WERI-Rb-1 (cell line): ENCODE data around the gene PNMA1.

ENCODE experiments used
- DNase-seq: peaks from one replicate; pipeline ENCODE4 v3.0.0-alpha.2; 2020
- H3K27ac ChIP-seq: fragments of 250-450 bp; sonication (Bioruptor Pico); 2 replicates; pipeline ENCODE4 v1.5.1; 2020; ENCODE audit warnings: mild to moderate bottlenecking, moderate library complexity
- H3K27me3 ChIP-seq: fragments of 250-450 bp; sonication (Bioruptor Pico); 2 replicates; pipeline ENCODE4 v1.5.1; 2021; ENCODE audit warnings: mild to moderate bottlenecking, low read depth, moderate library complexity; ENCODE audit not compliant: insufficient read depth, severe bottlenecking
- H3K36me3 ChIP-seq: fragments of 250-450 bp; sonication (Bioruptor Pico); 2 replicates; pipeline ENCODE4 v1.5.1; 2020; ENCODE audit warnings: mild to moderate bottlenecking, moderate library complexity
- H3K4me3 ChIP-seq: 2 replicates; pipeline ENCODE4 v1.5.1; 2011; ENCODE audit warnings: low read depth, mild to moderate bottlenecking, control low read depth, low read length
- H3K9me3 ChIP-seq: fragments of 250-450 bp; sonication (Bioruptor Pico); 2 replicates; pipeline ENCODE4 v1.5.1; 2021; ENCODE audit warnings: mild to moderate bottlenecking, moderate library complexity; ENCODE audit not compliant: severe bottlenecking
- TF ChIP-seq, protein P1 (sequence below): IDR thresholded peaks from 2 replicates; pipeline ENCODE4 v1.5.1; 2011; ENCODE audit warnings: low read depth, mild to moderate bottlenecking, control low read depth, inconsistent platforms, low read length

PNMA1 gene

DNA sequence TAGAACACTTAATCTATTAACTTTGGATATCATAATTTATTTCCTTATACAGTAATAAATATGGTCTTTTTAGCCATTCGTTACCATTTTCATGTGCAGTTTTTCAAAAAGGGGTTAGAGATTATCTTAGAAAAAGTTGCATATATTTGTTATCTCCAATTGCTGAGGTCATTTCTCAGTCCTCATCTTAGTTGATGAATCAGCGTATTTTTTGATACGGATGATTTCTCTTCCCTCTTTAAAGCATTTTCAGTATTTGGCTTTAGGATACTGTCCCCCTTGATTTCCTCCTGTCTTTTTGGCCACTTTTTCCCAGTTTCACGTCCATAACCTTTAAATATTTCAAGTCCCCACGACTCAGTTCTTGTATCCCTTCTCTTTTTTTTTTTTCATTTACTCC lies 47.6 kb downstream of the PNMA1 start:
- Histone ChIP-seq H3K36me3 (no peaks in the 10 kb centered on the region), H3K9me3 (no peaks in the 10 kb centered on the region), H3K27me3 (no peaks in the 10 kb centered on the region), H3K4me3 (no peak overlapping the region), H3K27ac (no peak overlapping the region)
- DNase-seq = no peak
- TF ChIP-seq, protein P1, sequence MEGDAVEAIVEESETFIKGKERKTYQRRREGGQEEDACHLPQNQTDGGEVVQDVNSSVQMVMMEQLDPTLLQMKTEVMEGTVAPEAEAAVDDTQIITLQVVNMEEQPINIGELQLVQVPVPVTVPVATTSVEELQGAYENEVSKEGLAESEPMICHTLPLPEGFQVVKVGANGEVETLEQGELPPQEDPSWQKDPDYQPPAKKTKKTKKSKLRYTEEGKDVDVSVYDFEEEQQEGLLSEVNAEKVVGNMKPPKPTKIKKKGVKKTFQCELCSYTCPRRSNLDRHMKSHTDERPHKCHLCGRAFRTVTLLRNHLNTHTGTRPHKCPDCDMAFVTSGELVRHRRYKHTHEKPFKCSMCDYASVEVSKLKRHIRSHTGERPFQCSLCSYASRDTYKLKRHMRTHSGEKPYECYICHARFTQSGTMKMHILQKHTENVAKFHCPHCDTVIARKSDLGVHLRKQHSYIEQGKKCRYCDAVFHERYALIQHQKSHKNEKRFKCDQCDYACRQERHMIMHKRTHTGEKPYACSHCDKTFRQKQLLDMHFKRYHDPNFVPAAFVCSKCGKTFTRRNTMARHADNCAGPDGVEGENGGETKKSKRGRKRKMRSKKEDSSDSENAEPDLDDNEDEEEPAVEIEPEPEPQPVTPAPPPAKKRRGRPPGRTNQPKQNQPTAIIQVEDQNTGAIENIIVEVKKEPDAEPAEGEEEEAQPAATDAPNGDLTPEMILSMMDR = no peak

DNA sequence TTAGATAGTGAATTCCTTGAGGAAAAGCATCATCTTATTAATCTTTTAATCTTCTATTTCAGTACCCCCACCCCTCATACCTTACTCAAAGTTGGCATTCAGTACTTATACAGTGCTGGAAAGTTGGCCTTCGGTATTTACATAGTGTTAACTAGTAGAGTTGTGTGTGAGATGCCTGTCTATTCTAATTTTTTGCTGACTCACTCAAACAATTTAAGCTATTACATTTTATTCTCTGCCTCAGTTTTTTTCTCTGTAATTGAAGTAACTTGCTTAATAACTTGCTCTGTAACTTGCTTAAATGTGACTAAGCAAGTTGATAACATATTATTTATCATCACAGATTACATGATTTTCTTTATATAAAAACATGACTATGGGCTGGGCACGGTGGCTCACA lies 49.1 kb downstream of the PNMA1 start:
- TF ChIP-seq, protein P1 = no peak
- H3K4me3 ChIP-seq = no peak overlapping the region
- H3K9me3 ChIP-seq = no peaks in the 10 kb centered on the region
- no peaks in the 10 kb centered on the region for H3K27me3 ChIP-seq
- no peak for DNase-seq
- H3K36me3 ChIP-seq = no peaks in the 10 kb centered on the region
- H3K27ac ChIP-seq = no peak overlapping the region

DNA sequence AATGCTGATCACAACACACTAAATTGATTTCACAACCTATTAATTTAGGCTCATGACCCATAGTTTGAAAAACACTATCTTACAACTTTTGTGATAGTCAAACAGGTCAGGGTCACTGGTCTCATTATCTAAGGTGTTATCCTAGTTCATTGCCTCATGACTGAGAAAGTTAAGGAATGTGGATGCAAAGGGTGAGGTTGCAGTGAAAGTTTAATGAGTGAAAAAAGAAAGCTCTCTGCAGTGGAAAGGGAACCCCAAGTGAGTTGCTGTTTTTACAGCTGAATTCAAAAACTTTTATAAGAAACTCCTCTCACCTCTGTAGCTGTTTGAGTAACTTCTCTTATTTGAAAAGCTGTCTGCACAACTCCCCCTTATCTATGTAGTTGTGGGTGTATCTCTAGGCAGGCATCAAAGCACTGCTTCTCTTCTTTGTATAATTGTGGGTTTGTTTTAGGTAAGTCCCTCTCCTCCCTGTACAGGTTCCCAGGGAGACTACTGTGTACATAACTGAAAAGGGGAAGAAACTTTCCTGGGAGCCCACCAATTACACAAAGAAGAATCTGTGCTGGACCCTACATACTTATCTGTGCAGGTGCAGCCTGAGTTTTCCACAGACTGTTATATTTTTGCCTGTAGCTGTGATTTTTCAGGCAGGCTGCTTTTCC lies 50.5 kb downstream of the PNMA1 start:
- Histone ChIP-seq H3K4me3 (no peak overlapping the region), H3K27ac (no peak overlapping the region), H3K27me3 (no peaks in the 10 kb centered on the region), H3K36me3 (no peaks in the 10 kb centered on the region), H3K9me3 (no peaks in the 10 kb centered on the region)
- TF ChIP-seq, protein P1 = no peak
- DNase-seq = no peak

DNA sequence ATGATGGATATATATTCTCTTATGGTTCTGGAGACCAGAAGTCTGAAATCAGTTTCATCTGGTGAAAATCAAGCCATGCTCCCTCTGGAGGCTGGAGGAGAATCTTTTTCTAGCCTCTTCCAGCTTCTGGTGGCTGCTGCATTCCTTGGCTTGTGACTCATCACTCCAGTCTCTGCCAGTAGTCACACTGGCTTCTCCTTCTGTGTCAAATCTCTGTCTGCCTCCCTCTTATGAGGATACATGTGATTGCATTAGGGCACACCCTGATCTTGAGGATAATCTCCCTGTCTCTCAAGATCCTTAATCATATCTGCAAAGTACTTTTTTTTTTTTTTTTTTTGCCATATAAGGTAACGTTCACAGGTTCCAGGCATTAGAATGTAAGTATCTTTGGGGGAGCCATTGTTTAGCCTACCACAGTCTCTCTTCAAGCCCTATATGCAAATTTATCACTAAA lies 51.7 kb downstream of the PNMA1 start:
- H3K27ac ChIP-seq = no peak overlapping the region
- H3K36me3 ChIP-seq = no peaks in the 10 kb centered on the region
- H3K4me3 ChIP-seq = no peak overlapping the region
- H3K27me3 ChIP-seq = no peaks in the 10 kb centered on the region
- DNase-seq = peak; percentile 31
- H3K9me3 ChIP-seq = no peaks in the 10 kb centered on the region
- TF ChIP-seq, protein P1 = 0 out of 2 replicates have a peak, but pooled peaks have one; percentile 21

DNA sequence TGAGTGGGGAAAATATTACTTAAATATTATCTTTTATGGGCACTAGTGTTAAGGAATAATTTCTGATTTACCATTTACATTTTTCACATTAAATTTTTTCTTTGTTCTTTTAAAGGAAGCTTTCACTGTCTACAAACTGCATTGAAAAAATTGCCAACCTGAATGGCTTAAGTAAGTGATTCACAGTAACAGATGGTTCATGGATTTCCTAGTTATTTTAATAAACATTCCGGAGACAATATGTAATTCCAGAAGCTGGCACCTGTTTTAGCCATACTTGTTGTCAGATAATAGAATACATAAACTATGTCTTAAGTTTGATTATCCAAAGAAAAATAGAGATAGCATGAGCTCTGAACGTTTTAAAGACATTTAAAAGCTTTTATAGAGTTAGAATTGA lies 52.3 kb downstream of the PNMA1 start:
- H3K4me3 ChIP-seq = no peak overlapping the region
- no peak for DNase-seq
- TF ChIP-seq, protein P1 = no peak
- no peaks in the 10 kb centered on the region for H3K9me3 ChIP-seq
- H3K27ac ChIP-seq = no peak overlapping the region
- H3K36me3 ChIP-seq = no peaks in the 10 kb centered on the region
- H3K27me3 ChIP-seq = no peaks in the 10 kb centered on the region
